H1 (cell line): ENCODE results near the gene MRPS15. TPM values are rescaled to one million over a fixed set of nuclear protein-coding genes. Genes with fewer than 3 reads are reported as not detected.

Experiments used
- EP300 ChIP-seq, 2 experiments: IDR thresholded peaks; 1 replicate in 1 of 2; 2 replicates in 1 of 2; pipeline ENCODE4 v1.6.1; 2011 to 2012; ENCODE audit warnings: low read depth in 2 of 2, low read length in 2 of 2, mild to moderate bottlenecking in 2 of 2, borderline replicate concordance in 1 of 2, inconsistent platforms in 1 of 2, moderate library complexity in 1 of 2
- FOSL1 ChIP-seq: IDR thresholded peaks from 2 replicates; pipeline ENCODE4 v1.6.1; 2011; ENCODE audit warnings: mild to moderate bottlenecking, low read depth, low read length, moderate library complexity; ENCODE audit not compliant: insufficient read depth
- HDAC2 ChIP-seq, 2 experiments: fragments of 300-600 bp in 1 of 2; sonication (generic) in 1 of 2; IDR thresholded peaks; 2 replicates each; pipeline ENCODE4 v1.6.1; 2011 to 2012; ENCODE audit warnings: low read depth in 2 of 2, low read length in 2 of 2, mild to moderate bottlenecking in 2 of 2, moderate library complexity in 2 of 2, borderline replicate concordance in 1 of 2, inconsistent platforms in 1 of 2
- SP4 ChIP-seq: IDR thresholded peaks from 2 replicates; pipeline ENCODE4 v1.6.1; 2012; ENCODE audit warnings: low read length, inconsistent platforms
- SUZ12 ChIP-seq: fragments of 200-600 bp; sonication (generic); IDR thresholded peaks from 2 replicates; pipeline ENCODE4 v1.6.1; 2012; ENCODE audit warnings: mild to moderate bottlenecking, inconsistent platforms, low read length, moderate library complexity, mixed read lengths
- TAF1 ChIP-seq: IDR thresholded peaks from 2 replicates; pipeline ENCODE4 v1.6.1; 2011; ENCODE audit warnings: mild to moderate bottlenecking, low read depth, low read length
- TBP ChIP-seq: IDR thresholded peaks from 2 replicates; pipeline ENCODE4 v1.6.1; 2011; ENCODE audit warnings: low read depth, low read length, improper control_type of control experiment
- polyA plus RNA-seq, 7 experiments: library from polyadenylated mRNA; depleted of rRNA in 3 of 7; stranded (reverse) in 5 of 7; unstranded in 2 of 7; fragments of >200 nt in 5 of 7; fragments of 200-250 nt in 2 of 7; gene quantifications; 1 replicate in 5 of 7; 2 replicates in 1 of 7; 4 replicates in 1 of 7; pipeline versions ENCODE4 v1.2.1 to v1.2.3, GENCODE V29; 2011 to 2013; ENCODE audit warnings: missing spikeins in 2 of 7, mixed read lengths in 2 of 7
- total RNA-seq: library from RNA; stranded (reverse); fragmentation: NEBNext Ultra II Directional; extraction: Animal tissue kit (Norgen Biotek cat#: 25700); gene quantifications from 2 replicates; pipeline ENCODE4 v1.2.1, GENCODE V29; 2021
- TF ChIP-seq, protein P1 (sequence below), 3 experiments: IDR thresholded peaks; 1 replicate in 2 of 3; 2 replicates in 1 of 3; pipeline versions ENCODE4 v1.5.1 to v1.6.1; 2011; ENCODE audit warnings: low read length in 3 of 3, mild to moderate bottlenecking in 3 of 3, inconsistent platforms in 2 of 3, low read depth in 1 of 3, moderate library complexity in 1 of 3; ENCODE audit not compliant: insufficient read depth in 1 of 3; ENCODE audit errors: control extremely low read depth in 1 of 3

Gene MRPS15
- total and polyA plus RNA-seq, 2 of the 8 experiments (the other 6 are each of a cell fraction or from before 2014, with no cell fraction given) = 53.6 to 129 TPM

DNA sequence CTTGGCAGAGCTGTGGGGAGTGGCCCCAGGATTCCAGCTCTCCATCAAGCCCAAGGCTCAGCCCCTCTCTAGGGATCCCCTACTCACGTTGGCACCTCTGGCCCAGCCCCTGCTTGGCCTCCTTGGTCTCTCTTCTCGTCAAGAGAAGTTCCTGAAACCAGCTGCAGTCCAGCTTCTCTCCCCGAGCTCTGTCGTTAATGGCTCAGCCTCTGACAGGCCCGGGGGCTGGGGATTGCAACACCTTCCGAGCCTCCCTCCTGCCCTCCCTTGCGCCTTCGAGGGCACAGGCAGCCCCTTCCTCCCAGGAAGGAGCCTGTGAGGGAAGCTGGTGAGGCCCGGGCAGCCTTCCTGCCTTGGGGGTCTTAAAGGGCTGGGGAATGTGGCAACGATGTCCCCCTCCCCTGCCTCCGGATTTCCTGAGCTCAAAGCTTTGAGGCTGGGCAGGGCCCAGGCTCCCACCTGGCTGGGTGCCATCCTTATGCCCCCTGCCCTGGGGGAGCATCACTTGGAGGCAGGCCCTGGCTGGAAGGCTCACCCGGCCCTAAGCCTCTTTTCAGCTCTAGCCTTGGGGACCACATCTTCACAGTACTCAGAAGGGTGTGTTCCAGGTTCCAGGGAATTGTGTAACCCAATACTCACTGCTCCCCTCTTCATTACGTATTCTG is 18.7 kb upstream of the MRPS15 start, which contains the start of gene CSF3R (continued):
- TF ChIP-seq HDAC2 (IDR thresholded peaks at IDR 0.05; ENCODE audit: borderline replicate concordance in 1 of 2, low read depth in 2 of 2, low read length in 2 of 2) (no peak), TAF1 (no peak), SP4 (no peak), TBP (no peak), EP300 (IDR thresholded peaks at IDR 0.05; ENCODE audit: borderline replicate concordance in 1 of 2, low read depth in 2 of 2, low read length in 2 of 2) (no peak), FOSL1 (no peak), SUZ12 (no peak)
- TF ChIP-seq, protein P1, sequence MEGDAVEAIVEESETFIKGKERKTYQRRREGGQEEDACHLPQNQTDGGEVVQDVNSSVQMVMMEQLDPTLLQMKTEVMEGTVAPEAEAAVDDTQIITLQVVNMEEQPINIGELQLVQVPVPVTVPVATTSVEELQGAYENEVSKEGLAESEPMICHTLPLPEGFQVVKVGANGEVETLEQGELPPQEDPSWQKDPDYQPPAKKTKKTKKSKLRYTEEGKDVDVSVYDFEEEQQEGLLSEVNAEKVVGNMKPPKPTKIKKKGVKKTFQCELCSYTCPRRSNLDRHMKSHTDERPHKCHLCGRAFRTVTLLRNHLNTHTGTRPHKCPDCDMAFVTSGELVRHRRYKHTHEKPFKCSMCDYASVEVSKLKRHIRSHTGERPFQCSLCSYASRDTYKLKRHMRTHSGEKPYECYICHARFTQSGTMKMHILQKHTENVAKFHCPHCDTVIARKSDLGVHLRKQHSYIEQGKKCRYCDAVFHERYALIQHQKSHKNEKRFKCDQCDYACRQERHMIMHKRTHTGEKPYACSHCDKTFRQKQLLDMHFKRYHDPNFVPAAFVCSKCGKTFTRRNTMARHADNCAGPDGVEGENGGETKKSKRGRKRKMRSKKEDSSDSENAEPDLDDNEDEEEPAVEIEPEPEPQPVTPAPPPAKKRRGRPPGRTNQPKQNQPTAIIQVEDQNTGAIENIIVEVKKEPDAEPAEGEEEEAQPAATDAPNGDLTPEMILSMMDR (IDR thresholded peaks at IDR 0.05; ENCODE audit: control extremely low read depth in 1 of 3, insufficient read depth in 1 of 3, low read depth in 1 of 3, low read length in 3 of 3) = no peak
- TF ChIP-seq, all 59 proteins: peak for 0
